NCI-H345 treated with DMSO at 0.1 percent for 48 hours (cell line): ENCODE results near the gene CLDN6.
"Not testable (repeated sequence)": the region's sequence is repeated elsewhere in the genome, so short reads cannot be mapped to it uniquely, and the experiment has no call there.

Source experiments
- DNase-seq: peaks from one replicate; lab custom pipeline; 2025; ENCODE audit not compliant: unreplicated experiment; lab: John Stamatoyannopoulos, UW

Gene CLDN6

DNA sequence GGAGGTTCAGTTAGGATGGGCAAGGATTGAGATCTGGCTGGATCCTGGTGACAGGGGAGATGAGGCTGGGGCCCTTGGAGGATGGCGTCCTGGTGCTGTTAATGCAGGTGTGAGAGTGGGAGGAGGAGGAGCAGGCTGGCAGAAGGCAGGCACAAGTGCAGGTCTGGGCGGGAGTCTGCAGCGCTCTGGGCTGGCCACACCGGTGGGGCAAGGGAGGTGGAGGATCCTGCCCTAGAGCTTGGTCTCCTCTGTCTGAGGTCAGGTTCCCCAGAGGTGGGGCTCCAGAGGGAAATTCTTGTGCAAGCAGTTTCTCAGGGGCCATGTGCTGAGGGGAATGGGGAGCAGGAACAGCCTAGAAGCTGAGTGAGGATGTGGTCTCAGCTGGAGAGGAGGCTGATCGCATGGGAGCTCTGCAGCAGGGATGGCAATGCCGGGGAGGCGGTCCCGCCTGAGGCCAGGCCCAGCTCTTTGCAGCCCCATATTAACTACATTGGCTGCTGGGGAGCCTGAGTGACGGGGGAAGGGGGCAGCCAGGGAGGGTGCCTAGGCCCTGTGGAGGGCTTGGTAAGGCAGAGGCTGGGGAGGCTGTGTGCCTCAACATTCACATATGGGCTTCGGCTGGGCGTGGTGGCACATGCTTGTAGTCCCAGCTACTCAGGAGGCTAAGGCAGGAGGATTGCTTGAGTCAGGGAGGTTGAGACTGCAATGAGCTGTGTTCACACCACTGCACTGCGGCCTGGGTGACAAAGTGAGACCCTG, 34.8 kb upstream of the CLDN6 start:
- DNase-seq = not testable (repeated sequence)

DNA sequence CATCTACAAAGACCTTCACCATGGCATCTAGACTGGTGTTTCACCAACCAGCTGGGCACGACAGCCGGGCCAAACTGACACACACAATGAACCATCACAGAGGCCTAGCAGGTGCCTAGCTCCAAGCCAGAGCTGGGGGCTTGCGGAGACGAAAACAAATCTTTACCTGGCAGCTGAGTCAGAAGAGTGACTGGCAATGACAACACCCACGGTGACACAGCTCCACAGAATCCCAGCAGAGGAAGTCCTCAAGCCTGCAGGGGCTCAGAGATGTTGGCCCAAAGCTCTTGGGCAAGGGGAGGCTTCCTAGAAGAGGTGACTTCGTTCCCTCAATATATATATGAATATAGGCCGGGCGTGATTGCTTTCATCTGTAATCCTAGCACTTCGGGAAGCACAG, 33.5 kb upstream of the CLDN6 start:
- no peak for DNase-seq

- DNase-seq = no peak
These were observed 33.0 kb upstream of the CLDN6 start for GRCh38 chr16:3051009-3051408.

GRCh38 chr16:3050487-3050886, 32.5 kb upstream of the CLDN6 start:
- DNase-seq = no peak

DNA sequence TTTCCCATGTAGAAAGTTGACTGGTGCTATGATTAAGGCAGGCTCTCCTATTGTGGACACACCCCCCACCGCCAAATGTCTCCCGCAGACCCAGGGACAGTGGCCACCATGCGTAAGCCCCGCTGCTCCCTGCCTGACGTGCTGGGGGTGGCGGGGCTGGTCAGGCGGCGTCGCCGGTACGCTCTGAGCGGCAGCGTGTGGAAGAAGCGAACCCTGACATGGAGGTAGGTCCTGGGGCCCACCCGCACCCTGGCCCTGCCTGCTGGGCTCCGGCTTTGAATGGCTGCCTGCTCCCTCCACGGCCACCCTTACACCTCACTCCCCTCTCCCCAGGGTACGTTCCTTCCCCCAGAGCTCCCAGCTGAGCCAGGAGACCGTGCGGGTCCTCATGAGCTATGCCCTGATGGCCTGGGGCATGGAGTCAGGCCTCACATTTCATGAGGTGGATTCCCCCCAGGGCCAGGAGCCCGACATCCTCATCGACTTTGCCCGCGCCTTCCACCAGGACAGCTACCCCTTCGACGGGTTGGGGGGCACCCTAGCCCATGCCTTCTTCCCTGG, 32.0 kb upstream of the CLDN6 start:
- DNase-seq = no peak

GRCh38 chr16:3047387-3047720, 29.4 kb upstream of the CLDN6 start:
- no peak for DNase-seq

DNA sequence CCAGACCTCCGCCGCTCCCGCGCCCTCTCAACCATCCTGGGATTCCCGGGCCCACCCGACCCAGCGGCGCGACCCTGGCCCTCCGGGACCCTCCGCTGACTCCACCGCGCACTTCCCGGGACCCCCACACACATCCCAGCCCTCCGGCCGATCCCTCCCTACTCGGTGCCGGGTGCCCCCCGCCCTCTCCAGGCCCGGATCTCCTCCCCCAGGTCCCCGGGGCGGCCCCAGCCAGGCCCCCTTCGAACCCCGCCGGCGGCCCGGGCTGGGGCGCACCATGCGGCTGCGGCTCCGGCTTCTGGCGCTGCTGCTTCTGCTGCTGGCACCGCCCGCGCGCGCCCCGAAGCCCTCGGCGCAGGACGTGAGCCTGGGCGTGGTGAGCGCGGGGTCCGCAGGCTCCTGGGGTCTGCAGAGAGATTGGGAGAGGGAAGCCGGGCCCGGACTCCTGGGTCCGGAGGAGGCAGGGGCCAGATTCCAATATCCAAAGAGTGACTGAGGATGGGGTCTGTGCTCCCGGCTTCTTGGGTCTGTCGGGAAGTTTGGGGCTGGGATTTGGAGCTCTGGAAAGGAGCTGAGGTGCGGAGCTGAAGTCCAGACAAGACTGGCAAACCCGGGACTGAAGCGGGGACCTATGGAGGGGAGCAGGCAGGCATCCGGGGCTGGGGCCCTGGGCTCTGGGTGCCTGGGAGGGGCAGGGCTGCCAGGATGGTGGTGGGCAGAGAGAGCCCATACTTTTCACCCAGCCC, 28.8 kb upstream of the CLDN6 start:
- no peak for DNase-seq

GRCh38 chr16:3045758-3046640, 28.0 kb upstream of the CLDN6 start, which contains the start of gene MMP25:
Gene MMP25 (plus strand): TSS chr16:3046561. CDS start chr16:3046918, 357 bp downstream.
- no peak for DNase-seq

- DNase-seq = no peak
These were observed 26.7 kb upstream of the CLDN6 start for GRCh38 chr16:3044708-3045107.

- no peak for DNase-seq
These were observed 24.4 kb upstream of the CLDN6 start for GRCh38 chr16:3042376-3042775.

DNA sequence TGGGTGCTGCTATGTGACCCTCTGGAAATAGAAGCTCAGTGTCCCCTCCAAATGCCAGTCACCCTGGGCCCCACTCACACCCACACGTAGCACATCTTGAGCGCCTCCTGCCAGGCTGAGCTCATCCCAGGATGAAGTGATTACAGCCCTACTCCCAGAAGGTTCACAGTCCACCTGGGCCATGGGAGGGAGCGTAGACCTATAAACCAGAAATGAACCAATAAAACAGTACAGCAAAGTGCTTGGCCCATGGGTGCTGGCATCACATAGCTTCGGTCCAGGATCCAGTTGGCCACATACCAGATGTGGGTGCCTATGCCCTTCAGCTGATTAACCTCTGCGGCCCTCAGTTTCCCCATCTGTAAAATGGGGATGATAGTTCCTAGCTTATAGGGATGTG, 20.9 kb upstream of the CLDN6 start:
- DNase-seq = no peak

GRCh38 chr16:3038256-3038655, 20.3 kb upstream of the CLDN6 start:
- DNase-seq = peak; percentile 46

GRCh38 chr16:3036726-3037315, 18.8 kb upstream of the CLDN6 start, which contains the start of gene BICDL2:
Gene BICDL2 (minus strand): TSS chr16:3036944. CDS start chr16:3035496, 1,448 bp downstream.
- DNase-seq = no peak

GRCh38 chr16:3035972-3036725, 18.2 kb upstream of the CLDN6 start:
- no peak for DNase-seq

- DNase-seq = no peak
These were observed 17.4 kb upstream of the CLDN6 start for GRCh38 chr16:3035289-3035971.

GRCh38 chr16:3032624-3033023, 14.6 kb upstream of the CLDN6 start:
- no peak for DNase-seq

DNA sequence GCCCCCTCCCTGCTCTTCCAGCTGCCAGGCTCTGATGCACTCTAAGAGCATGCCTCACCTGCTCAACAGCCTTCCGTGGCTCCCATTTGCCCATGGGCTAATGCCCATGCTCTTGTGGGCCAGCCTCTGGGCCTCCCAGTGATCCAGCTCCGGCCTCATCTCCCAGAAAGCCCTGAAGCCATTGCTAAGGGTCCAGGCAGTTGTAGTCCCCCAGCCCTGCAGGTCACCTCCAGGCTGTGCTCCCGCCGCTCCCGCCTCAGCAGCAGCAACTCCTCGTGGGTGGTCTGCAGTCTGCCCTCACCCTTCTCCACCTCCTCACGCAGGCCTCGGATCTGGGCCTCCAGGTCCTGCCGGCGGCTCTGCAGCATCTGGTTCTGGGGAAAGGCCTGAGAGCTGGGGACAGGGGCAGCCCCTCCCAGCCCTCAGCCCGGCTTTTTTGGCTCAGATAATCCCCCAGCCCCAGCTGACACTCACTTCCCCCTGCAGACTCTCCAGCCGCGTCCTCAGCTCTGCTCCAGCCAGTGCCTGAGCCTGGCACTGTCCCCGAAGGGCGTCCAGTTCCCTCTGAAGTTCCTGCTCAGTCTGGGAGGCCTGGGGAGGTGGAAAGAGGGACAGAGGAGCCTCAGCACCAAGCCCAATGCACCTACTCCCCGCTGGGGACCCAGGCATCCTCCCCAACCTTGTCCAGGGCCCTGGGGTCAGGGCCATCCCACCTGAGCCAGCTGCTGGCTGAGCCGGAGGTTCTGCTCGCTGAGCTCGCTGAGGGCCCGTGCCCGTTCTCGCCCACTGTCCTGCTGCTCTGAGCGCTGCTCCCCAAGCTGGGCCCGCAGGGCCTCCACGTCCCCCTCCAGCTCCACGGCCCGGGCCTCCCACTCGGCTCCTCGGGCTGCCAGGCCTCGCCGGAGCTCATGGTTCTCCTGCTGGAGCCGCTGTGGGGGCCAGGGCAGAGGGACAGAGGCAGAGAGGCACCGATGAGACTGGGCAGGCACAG, 12.5 kb upstream of the CLDN6 start:
- no peak for DNase-seq

GRCh38 chr16:3029491-3030221, 11.7 kb upstream of the CLDN6 start:
- DNase-seq = no peak
